Colonic mucosa (tissue), 4 donors: ENCODE data around the gene ATP6V1E1. TPM values are rescaled to one million over a fixed set of nuclear protein-coding genes. Genes with fewer than 3 reads are reported as not detected.

Source experiments
- DNase-seq: peaks from one replicate; pipeline ENCODE4 v3.0.0-alpha.2; 2020
- H3K27ac ChIP-seq: fragments of 200-600 bp; one replicate; pipeline ENCODE4 v1.8.0; 2021
- H3K27me3 ChIP-seq: fragments of 200-600 bp; one replicate; pipeline ENCODE4 v1.8.0; 2021
- H3K36me3 ChIP-seq: fragments of 200-600 bp; one replicate; pipeline ENCODE4 v1.8.0; 2021
- H3K4me1 ChIP-seq: fragments of 200-600 bp; one replicate; pipeline ENCODE4 v1.8.0; 2021; ENCODE audit warnings: mild to moderate bottlenecking
- H3K4me3 ChIP-seq: fragments of 200-600 bp; one replicate; pipeline ENCODE4 v1.8.0; 2021
- H3K9ac ChIP-seq, 2 donors: one replicate each; pipeline ENCODE4 v1.7.0; 2013; ENCODE audit warnings: control low read depth in 2 of 2, low read depth in 2 of 2, low read length in 2 of 2
- H3K9me3 ChIP-seq: fragments of 200-600 bp; one replicate; pipeline ENCODE4 v1.8.0; 2021
- CTCF ChIP-seq: fragments of 200-600 bp; IDR thresholded peaks from one replicate; pipeline ENCODE4 v1.8.0; 2022; ENCODE audit warnings: antibody characterized with exemption, mild to moderate bottlenecking
- intact Hi-C: fragments of 100-400 bp; cut with DNase I; formaldehyde crosslinking; loops from one replicate; pipeline ENCODE4 v1.14.1; 2022
- total RNA-seq, 2 donors: library from RNA; stranded (reverse); fragmentation: NEBNext Ultra II Directional in 1 of 2; extraction: Animal tissue kit (Norgen Biotek cat#: 25700) in 1 of 2; gene quantifications; one replicate each; pipeline ENCODE4 v1.2.1, GENCODE V29; 2021
- donor health status: healthy.
- donor health status: DM: no; HTN: no; CAD: no.
- donor health status: DM: no; HTN: no; CAD: no.

ATP6V1E1 gene
- total RNA-seq, 2 donors from 2014 or later, result 87.2 to 98.4 TPM

GRCh38 chr22:17633217-17633997, 4.9 kb upstream of the ATP6V1E1 start:
- H3K4me3 ChIP-seq, result no peak overlapping the region
- DNase-seq, result no peak
- H3K27me3 ChIP-seq, result no peaks in the 10 kb centered on the region
- H3K9ac ChIP-seq, result no peak overlapping the region
- TF ChIP-seq CTCF, result no peak
- H3K4me1 ChIP-seq, result no peaks in the 10 kb centered on the region
- no peaks in the 10 kb centered on the region for H3K36me3 ChIP-seq
- intact Hi-C loops, result no loop called here
- no peaks in the 10 kb centered on the region for H3K9me3 ChIP-seq
- H3K27ac ChIP-seq, result no peak overlapping the region

- no peak for DNase-seq
- Histone ChIP-seq H3K4me3 (no peak overlapping the region), H3K27ac (no peak overlapping the region), H3K9ac (no peak overlapping the region), H3K4me1 (peaks cover 4% of the 10 kb centered on the region), H3K9me3 (no peaks in the 10 kb centered on the region), H3K36me3 (no peaks in the 10 kb centered on the region), H3K27me3 (no peaks in the 10 kb centered on the region)
- TF ChIP-seq CTCF, result no peak
- intact Hi-C loops, result no loop called here
These were observed 2.6 kb upstream of the ATP6V1E1 start for GRCh38 chr22:17631076-17631565.

GRCh38 chr22:17629641-17630040, 1.1 kb upstream of the ATP6V1E1 start:
- TF ChIP-seq CTCF, result no peak
- no peak for DNase-seq
- no peaks in the 10 kb centered on the region for H3K27me3 ChIP-seq
- H3K4me3 ChIP-seq, result no peak overlapping the region
- no peaks in the 10 kb centered on the region for H3K36me3 ChIP-seq
- peaks cover 4% of the 10 kb centered on the region for H3K4me1 ChIP-seq
- no peak overlapping the region for H3K27ac ChIP-seq
- H3K9ac ChIP-seq, result no peak overlapping the region
- intact Hi-C loops, result no loop called here
- no peaks in the 10 kb centered on the region for H3K9me3 ChIP-seq

GRCh38 chr22:17629173-17629489, 582 bp upstream of the ATP6V1E1 start:
- peak overlapping the region; percentile 88 for H3K27ac ChIP-seq
- H3K9ac ChIP-seq, result peak overlapping the region; percentile 41 to 93
- H3K27me3 ChIP-seq, result no peaks in the 10 kb centered on the region
- intact Hi-C loops, result no loop called here
- no peak for TF ChIP-seq CTCF
- no peak for DNase-seq
- H3K36me3 ChIP-seq, result no peaks in the 10 kb centered on the region
- no peaks in the 10 kb centered on the region for H3K9me3 ChIP-seq
- H3K4me1 ChIP-seq, result peaks cover 4% of the 10 kb centered on the region
- H3K4me3 ChIP-seq, result peak overlapping the region; percentile 96

- intact Hi-C loops, result no loop called here
- H3K4me3 ChIP-seq, result peak overlapping the region; percentile 96
- no peaks in the 10 kb centered on the region for H3K9me3 ChIP-seq
- H3K4me1 ChIP-seq, result peaks cover 4% of the 10 kb centered on the region
- H3K9ac ChIP-seq, result peak overlapping the region; percentile 77 to 93
- no peak for TF ChIP-seq CTCF
- DNase-seq, result peak; percentile 25
- H3K27me3 ChIP-seq, result no peaks in the 10 kb centered on the region
- no peaks in the 10 kb centered on the region for H3K36me3 ChIP-seq
- peak overlapping the region; percentile 88 for H3K27ac ChIP-seq
These were observed 566 bp downstream of the ATP6V1E1 start for GRCh38 chr22:17627961-17628405.
